Measurements from ENCODE around the gene TRIM41. TPM values are rescaled to one million over a fixed set of nuclear protein-coding genes. Genes with fewer than 3 reads are reported as not detected.

TRIM41 gene
- total RNA-seq (2021) (57.6 and 66.0 TPM in 2 replicates), Bru-seq, nascent RNA (percentile 81 among the genes with signal in this experiment), BruChase-seq, experiment 1, labeled RNA remaining after a 2-hour chase (percentile 89 among the genes with signal in this experiment), BruChase-seq, experiment 2, labeled RNA remaining after a 6-hour chase (percentile 93 among the genes with signal in this experiment)
- long read RNA-seq, partial matches to known transcripts, result 2 of 16 reads
- long read RNA-seq, other reads (novel, unspliced or antisense), result 11 of 16 reads

DNA sequence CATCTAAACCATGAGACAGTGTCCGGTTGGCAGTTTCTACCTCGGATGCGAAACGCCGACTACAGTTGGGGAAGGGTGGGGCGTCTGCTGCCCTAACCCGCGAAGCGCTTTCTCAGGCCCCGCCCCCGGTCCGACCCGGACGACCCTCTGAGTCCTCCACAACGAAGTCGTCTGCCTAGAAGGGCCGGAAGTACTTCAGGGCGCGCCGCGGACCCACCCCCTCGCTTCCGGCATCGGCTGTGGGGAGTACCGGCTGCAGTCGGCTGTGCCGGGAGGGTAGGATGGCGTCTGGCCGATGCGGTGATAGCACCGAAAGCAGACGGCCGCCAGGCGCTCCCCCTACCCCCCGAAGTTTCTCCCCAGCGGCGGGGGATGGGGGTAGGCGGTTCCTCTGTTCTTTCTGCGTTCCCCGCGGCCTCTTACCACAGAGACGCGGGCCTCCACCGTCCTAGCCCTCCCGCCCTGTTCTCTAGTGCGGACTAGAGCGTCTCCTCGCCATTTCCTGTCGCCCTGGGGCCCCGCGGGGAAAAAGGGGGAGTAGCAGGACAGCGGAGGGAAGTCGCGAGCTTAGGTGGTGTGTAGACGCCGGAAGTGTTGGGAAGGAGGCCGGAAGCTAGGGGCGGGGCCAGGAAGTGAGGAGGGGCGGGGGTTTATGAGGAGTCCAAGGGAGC lies at the start of gene TRIM41:
Gene TRIM41 (plus strand): TSS at position 224 of the 671 bp plus-strand sequence. CDS start 719 bp downstream, outside the sequence.
- peak within 1 kb of the TSS; percentile 75 for H2AFZ ChIP-seq
- H3K36me3 ChIP-seq (ENCODE audit: low read depth), result peaks cover 12% of the 10 kb centered on the region
- H3K27ac ChIP-seq, result peak within 1 kb of the TSS; percentile 89
- peak; percentile 93 to 99 for DNase-seq
- no peaks in the 10 kb centered on the region for H4K20me1 ChIP-seq (ENCODE audit: insufficient read depth)
- TF ChIP-seq EZH2 (IDR thresholded peaks at IDR 0.05; ENCODE audit: low read depth), result no peak
- TF ChIP-seq, protein P1, sequence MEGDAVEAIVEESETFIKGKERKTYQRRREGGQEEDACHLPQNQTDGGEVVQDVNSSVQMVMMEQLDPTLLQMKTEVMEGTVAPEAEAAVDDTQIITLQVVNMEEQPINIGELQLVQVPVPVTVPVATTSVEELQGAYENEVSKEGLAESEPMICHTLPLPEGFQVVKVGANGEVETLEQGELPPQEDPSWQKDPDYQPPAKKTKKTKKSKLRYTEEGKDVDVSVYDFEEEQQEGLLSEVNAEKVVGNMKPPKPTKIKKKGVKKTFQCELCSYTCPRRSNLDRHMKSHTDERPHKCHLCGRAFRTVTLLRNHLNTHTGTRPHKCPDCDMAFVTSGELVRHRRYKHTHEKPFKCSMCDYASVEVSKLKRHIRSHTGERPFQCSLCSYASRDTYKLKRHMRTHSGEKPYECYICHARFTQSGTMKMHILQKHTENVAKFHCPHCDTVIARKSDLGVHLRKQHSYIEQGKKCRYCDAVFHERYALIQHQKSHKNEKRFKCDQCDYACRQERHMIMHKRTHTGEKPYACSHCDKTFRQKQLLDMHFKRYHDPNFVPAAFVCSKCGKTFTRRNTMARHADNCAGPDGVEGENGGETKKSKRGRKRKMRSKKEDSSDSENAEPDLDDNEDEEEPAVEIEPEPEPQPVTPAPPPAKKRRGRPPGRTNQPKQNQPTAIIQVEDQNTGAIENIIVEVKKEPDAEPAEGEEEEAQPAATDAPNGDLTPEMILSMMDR (conservative IDR thresholded peaks at IDR 0.05), result no peak
- no peaks in the 10 kb centered on the region for H3K27me3 ChIP-seq (ENCODE audit: insufficient read depth, low read depth)
- H3K79me2 ChIP-seq (ENCODE audit: low read depth), result peaks cover 42% of the 10 kb centered on the region
- H3K9me2 ChIP-seq (ENCODE audit: insufficient read depth), result no peaks in the 10 kb centered on the region
- H3K4me3 ChIP-seq, result peak within 1 kb of the TSS; percentile 68
- no TSS peak for BruUV-seq (replicated peaks)
- intact Hi-C loops (cut with micrococcal nuclease; ENCODE audit: unreplicated experiment), result loop anchor here (1.0 to 10.0 kb wide), 3 partner anchors 21 to 418 kb away; partner anchors contain the start of genes MGAT1 and ZFP62
- ChIA-PET POLR2A (ENCODE audit: unreplicated experiment) (interaction anchor here (0.5 to 1.4 kb wide), 7 partner anchors 16 to 38 kb away, joined by 3 to 18 read pairs (median 5); partner anchors contain the start of genes RACK1 and TRIM7), CTCF (interaction anchor here (0.5 to 0.6 kb wide), 2 partner anchors 35 to 38 kb away, joined by 3 read pairs; no protein-coding TSS in a partner anchor)
- H3K4me1 ChIP-seq (replicated peaks; ENCODE audit: insufficient read depth), result peaks cover 15% of the 10 kb centered on the region; the same call in 1 of the 2 replicates
- H3K9me3 ChIP-seq (ENCODE audit: insufficient read depth, low read depth), result no peaks in the 10 kb centered on the region
- H3F3A ChIP-seq (ENCODE audit: insufficient read depth, low read depth), result peaks cover 42% of the 10 kb centered on the region
- H3K4me2 ChIP-seq, result peak within 1 kb of the TSS; percentile 91

DNA sequence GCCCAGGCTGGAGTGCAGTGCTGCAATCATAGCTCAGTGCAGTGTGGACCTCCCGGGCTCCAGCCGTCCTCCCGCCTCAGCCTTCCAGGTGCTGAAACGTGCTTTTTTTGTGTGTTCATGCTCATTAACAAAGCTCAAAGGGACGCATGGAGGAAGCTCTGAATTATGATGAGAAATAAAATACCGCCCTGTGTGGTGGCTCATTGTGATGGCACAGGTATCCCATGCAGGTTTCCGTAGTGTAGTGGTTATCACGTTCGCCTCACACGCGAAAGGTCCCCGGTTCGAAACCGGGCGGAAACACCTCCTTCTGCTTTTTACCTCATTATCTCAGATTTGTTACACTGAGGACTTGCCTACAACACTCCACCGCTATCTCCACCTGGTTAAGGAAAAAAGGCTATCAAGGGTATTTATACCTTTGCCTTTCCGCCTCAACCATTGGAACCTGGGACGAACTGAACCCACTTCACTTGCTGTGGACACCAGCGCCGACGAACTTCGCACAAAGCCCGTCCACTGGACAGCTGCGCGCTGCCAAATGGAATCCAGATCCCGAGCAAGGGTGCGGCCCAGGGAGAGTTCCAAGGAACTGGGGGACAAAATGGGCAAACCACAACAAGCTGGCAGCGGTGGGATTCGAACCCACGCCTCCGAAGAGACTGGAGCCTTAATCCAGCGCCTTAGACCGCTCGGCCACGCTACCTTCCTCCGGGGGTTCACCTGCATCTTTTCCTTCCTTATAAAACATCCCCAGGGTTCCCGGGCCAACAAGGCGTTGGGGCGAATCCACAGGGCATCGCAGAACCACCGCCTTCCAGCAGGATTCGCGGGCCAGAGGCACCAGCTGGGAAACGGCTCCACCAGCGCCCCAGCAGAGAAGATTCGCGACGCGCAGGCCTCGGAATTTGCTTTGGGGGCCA lies 49.4 kb upstream of the TRIM41 start:
- ChIA-PET POLR2A (ENCODE audit: unreplicated experiment) (no interaction called here), CTCF (no interaction called here)
- no TSS peak for BruUV-seq (replicated peaks)
- H3K9me3 ChIP-seq (ENCODE audit: insufficient read depth, low read depth), result no peaks in the 10 kb centered on the region
- intact Hi-C loops (cut with micrococcal nuclease; ENCODE audit: unreplicated experiment), result no loop called here
- no peaks in the 10 kb centered on the region for H3K4me1 ChIP-seq (replicated peaks; ENCODE audit: insufficient read depth)
- H3K4me2 ChIP-seq, result no peak overlapping the region
- DNase-seq, result no peak
- H3K79me2 ChIP-seq (ENCODE audit: low read depth), result no peaks in the 10 kb centered on the region
- H3K27me3 ChIP-seq (ENCODE audit: insufficient read depth, low read depth), result no peaks in the 10 kb centered on the region
- H3K9me2 ChIP-seq (ENCODE audit: insufficient read depth), result no peaks in the 10 kb centered on the region
- no peaks in the 10 kb centered on the region for H3F3A ChIP-seq (ENCODE audit: insufficient read depth, low read depth)
- no peaks in the 10 kb centered on the region for H4K20me1 ChIP-seq (ENCODE audit: insufficient read depth)
- TF ChIP-seq EZH2 (IDR thresholded peaks at IDR 0.05; ENCODE audit: low read depth), result no peak
- TF ChIP-seq, protein P1 (conservative IDR thresholded peaks at IDR 0.05), result no peak
- no peak overlapping the region for H3K4me3 ChIP-seq
- H2AFZ ChIP-seq, result no peak overlapping the region
- no peaks in the 10 kb centered on the region for H3K36me3 ChIP-seq (ENCODE audit: low read depth)
- no peak overlapping the region for H3K27ac ChIP-seq
